Endothelial cell (in vitro differentiated cells): ENCODE results near the gene MYRIP. TPM values are rescaled to one million over a fixed set of nuclear protein-coding genes. Genes with fewer than 3 reads are reported as not detected.

ENCODE experiments used
- DNase-seq: peaks from one replicate; pipeline ENCODE4 v3.0.0; 2021; ENCODE audit warnings: low spot score
- H3K27ac Mint-ChIP-seq: one replicate; pipeline ENCODE4 v1.8.0; 2021; ENCODE audit warnings: mixed read lengths, inconsistent platforms; ENCODE audit not compliant: unreplicated experiment
- H3K27me3 Mint-ChIP-seq: one replicate; pipeline ENCODE4 v1.8.0; 2021; ENCODE audit warnings: mild to moderate bottlenecking, moderate library complexity, mixed read lengths, inconsistent platforms; ENCODE audit not compliant: unreplicated experiment
- H3K36me3 Mint-ChIP-seq: one replicate; pipeline ENCODE4 v1.8.0; 2021; ENCODE audit warnings: mild to moderate bottlenecking, low read depth, mixed read lengths, inconsistent platforms; ENCODE audit not compliant: unreplicated experiment
- H3K4me1 Mint-ChIP-seq: one replicate; pipeline ENCODE4 v1.8.0; 2021; ENCODE audit warnings: mild to moderate bottlenecking, mixed read lengths, inconsistent platforms; ENCODE audit not compliant: unreplicated experiment
- H3K4me3 Mint-ChIP-seq: one replicate; pipeline ENCODE4 v1.8.0; 2021; ENCODE audit warnings: mild to moderate bottlenecking, mixed read lengths, inconsistent platforms; ENCODE audit not compliant: unreplicated experiment
- H3K9me3 Mint-ChIP-seq: one replicate; pipeline ENCODE4 v1.8.0; 2021; ENCODE audit warnings: mixed read lengths, inconsistent platforms; ENCODE audit not compliant: unreplicated experiment
- total RNA-seq: library from RNA; stranded (reverse); fragmentation: NEBNext Ultra II Directional; extraction: Animal tissue kit (Norgen Biotek cat#: 25700); gene quantifications from one replicate; pipeline ENCODE4 v1.2.1, GENCODE V29; 2021; ENCODE audit not compliant: unreplicated experiment
- TF ChIP-seq, protein P1 (sequence below): fragments of 200-600 bp; sonication (generic); IDR thresholded peaks from one replicate; pipeline ENCODE4 v1.5.0; 2021; ENCODE audit warnings: antibody characterized with exemption; ENCODE audit not compliant: unreplicated experiment

Gene MYRIP
- total RNA-seq, 1 donor from 2014 or later = 0.49 TPM

DNA sequence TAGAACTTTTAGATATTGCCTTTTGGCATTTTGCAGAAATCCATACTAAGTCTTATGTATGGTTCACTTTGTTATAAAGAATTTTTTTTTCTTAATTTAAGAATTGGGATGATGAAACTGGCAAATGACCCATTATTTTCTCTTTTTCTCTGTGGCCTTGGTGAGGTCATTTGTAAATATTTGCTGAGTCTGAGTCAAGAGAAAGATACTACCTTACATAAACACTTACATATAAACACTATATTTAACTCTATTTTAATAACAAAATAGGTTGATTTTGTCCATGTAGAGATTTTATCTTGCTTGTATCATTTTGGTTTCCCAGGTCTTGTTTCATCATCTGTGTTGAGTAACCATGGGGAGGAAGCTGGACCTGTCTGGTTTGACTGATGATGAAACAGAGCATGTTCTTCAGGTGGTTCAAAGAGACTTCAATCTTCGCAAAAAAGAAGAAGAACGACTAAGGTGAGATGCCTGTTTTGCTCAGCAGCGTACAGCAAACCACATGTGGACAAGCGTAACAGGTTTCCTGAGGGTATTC, 91.1 kb downstream of the MYRIP start:
- H3K27ac Mint-ChIP-seq = no peak overlapping the region
- H3K36me3 Mint-ChIP-seq = no peaks in the 10 kb centered on the region
- H3K4me1 Mint-ChIP-seq = peaks cover 3% of the 10 kb centered on the region
- DNase-seq = no peak
- no peak overlapping the region for H3K4me3 Mint-ChIP-seq
- no peaks in the 10 kb centered on the region for H3K9me3 Mint-ChIP-seq
- TF ChIP-seq, protein P1, sequence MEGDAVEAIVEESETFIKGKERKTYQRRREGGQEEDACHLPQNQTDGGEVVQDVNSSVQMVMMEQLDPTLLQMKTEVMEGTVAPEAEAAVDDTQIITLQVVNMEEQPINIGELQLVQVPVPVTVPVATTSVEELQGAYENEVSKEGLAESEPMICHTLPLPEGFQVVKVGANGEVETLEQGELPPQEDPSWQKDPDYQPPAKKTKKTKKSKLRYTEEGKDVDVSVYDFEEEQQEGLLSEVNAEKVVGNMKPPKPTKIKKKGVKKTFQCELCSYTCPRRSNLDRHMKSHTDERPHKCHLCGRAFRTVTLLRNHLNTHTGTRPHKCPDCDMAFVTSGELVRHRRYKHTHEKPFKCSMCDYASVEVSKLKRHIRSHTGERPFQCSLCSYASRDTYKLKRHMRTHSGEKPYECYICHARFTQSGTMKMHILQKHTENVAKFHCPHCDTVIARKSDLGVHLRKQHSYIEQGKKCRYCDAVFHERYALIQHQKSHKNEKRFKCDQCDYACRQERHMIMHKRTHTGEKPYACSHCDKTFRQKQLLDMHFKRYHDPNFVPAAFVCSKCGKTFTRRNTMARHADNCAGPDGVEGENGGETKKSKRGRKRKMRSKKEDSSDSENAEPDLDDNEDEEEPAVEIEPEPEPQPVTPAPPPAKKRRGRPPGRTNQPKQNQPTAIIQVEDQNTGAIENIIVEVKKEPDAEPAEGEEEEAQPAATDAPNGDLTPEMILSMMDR = no peak
- H3K27me3 Mint-ChIP-seq = no peaks in the 10 kb centered on the region

DNA sequence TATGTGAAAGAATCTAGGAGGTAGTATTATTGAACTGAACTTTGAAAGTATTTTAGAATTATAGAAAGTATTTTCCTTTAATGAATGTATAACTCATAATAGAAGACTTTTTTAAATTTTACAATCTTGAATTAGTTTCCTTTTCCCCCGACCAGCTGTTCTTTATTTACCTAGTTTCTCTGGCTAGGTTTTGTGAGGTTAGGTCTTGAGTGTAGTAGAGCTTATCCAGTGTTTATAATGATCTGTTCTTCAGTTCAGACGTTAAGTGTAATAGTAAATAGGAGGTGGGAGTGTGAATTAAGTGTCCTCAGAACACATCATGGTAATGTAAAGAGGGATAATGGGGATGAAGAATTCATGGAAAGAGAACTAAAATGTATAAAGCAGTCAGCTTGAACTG, 93.8 kb downstream of the MYRIP start:
- Mint-ChIP-seq H3K36me3 (no peaks in the 10 kb centered on the region), H3K9me3 (no peaks in the 10 kb centered on the region), H3K4me3 (no peak overlapping the region), H3K27ac (no peak overlapping the region), H3K4me1 (peaks cover 7% of the 10 kb centered on the region), H3K27me3 (no peaks in the 10 kb centered on the region)
- TF ChIP-seq, protein P1 = no peak
- DNase-seq = no peak

DNA sequence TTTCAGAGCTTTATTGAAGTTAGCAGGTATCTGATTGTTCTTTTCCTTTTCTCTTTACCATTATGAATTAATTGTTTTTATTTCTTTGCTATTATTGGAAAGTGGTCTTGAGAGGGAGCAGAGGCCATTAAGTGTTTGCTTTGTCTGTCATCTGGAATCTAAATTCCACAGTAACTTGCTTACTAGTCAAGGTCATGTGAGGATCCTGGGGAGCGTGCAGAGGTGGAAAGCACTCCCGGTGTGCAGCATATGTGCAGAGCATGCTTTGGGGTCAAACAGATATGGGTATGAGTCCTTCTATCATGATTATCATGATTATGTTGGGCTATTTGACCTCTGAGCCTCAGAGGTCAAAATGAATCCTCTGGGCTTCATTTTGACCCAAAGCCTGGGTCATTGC, 96.4 kb downstream of the MYRIP start:
- Mint-ChIP-seq H3K27ac (no peak overlapping the region), H3K4me3 (no peak overlapping the region), H3K4me1 (peaks cover 8% of the 10 kb centered on the region), H3K9me3 (no peaks in the 10 kb centered on the region), H3K27me3 (no peaks in the 10 kb centered on the region), H3K36me3 (no peaks in the 10 kb centered on the region)
- TF ChIP-seq, protein P1 = no peak
- no peak for DNase-seq

DNA sequence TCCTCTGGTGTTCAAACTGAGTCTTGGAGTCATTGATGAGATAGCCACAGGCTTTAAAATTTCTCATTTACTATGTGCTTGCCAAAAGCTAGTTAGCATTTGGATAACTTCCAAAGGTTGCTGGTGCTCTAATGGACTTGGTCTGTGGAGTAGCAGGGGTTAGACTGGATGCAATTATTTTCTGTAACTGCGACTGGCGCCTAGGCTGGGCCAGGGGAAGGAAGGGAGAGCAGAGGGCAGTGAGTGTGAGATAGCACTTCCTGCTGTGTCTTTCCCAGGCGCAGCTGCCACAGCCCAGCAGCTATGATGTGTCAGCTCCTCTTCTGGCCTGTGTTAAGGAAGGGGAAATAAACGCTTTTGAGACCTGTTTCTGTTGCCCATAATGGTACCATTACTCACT, 98.6 kb downstream of the MYRIP start:
- H3K4me1 Mint-ChIP-seq = peaks cover 11% of the 10 kb centered on the region
- no peak overlapping the region for H3K4me3 Mint-ChIP-seq
- no peaks in the 10 kb centered on the region for H3K9me3 Mint-ChIP-seq
- no peak overlapping the region for H3K27ac Mint-ChIP-seq
- DNase-seq = no peak
- no peaks in the 10 kb centered on the region for H3K36me3 Mint-ChIP-seq
- TF ChIP-seq, protein P1 = no peak
- no peaks in the 10 kb centered on the region for H3K27me3 Mint-ChIP-seq

DNA sequence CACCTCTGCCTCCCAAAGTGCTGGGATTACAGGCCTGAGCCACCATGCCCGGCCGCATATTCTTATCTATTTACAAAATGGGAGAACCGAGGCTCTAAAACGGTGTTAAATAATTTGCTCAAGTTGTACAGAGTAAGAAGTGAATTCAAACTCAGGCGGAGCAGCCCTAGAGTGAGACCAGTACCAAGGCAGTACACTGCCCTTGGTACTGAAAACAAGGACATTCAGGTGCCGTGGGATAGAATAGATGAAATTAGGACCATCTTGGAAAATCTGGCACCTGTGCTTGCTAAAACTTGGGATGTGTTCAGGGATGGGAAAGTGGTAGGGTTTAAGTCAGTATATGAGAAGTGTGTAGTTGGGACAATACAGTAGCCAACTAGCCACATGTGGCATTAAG, 100.7 kb downstream of the MYRIP start:
- Mint-ChIP-seq H3K27ac (no peak overlapping the region), H3K4me1 (peaks cover 11% of the 10 kb centered on the region), H3K9me3 (no peaks in the 10 kb centered on the region), H3K4me3 (no peak overlapping the region), H3K36me3 (no peaks in the 10 kb centered on the region), H3K27me3 (no peaks in the 10 kb centered on the region)
- TF ChIP-seq, protein P1 = no peak
- DNase-seq = no peak
